CD4-positive, alpha-beta T cell treated with Interleukin-2 at 100 ng/mL for 4 hours (primary cell): ENCODE measurements around the gene TEF.
A peak's percentile ranks its signal among the peaks of the same experiment; 100 is the strongest.
"Not testable (repeated sequence)": the region's sequence is repeated elsewhere in the genome, so short reads cannot be mapped to it uniquely, and the experiment has no call there.

Experiments
- DNase-seq: peaks from one replicate; pipeline ENCODE4 v3.0.0-alpha.2; 2020; ENCODE audit warnings: low spot score

The TEF gene

DNA sequence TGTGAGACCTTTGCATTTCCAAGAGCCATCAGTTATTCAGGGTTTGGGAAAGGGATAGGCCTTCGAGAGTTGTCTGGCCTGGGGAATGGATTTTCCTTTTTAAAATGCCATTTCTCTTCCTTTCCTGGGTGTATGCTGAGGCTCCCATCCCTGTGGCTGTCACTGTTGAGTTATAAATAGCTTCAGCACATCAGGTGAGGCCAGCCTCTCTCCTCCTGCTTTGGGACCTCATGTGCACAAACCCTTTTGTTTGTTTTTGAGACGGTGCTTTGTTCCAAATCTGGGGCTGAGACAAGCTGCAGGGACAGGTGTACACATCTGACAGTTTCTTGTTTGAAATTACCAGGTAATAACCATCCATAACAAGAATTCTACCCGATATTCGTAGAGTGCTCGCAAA is 1.3 kb downstream of the TEF start:
- DNase-seq, result no peak

DNA sequence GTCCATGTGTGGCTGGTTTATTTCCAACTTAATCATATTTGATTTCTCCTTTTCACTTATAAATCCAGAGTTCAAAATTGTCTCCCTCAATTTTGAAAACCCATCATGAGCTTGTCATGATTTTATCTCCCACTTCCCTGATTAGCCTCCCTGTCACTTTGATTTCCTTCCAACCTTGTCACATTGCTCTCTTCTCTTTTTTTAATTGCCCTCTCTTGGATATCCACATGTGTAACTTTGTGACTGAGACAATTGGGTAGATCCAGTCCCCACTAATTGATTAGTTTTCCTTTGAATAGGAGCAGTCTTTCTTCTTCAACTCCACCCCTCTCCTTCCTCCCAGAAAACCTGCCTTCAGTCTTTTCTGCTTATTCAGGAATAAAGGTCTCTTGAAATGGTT is 2.4 kb downstream of the TEF start:
- DNase-seq, result no peak

DNA sequence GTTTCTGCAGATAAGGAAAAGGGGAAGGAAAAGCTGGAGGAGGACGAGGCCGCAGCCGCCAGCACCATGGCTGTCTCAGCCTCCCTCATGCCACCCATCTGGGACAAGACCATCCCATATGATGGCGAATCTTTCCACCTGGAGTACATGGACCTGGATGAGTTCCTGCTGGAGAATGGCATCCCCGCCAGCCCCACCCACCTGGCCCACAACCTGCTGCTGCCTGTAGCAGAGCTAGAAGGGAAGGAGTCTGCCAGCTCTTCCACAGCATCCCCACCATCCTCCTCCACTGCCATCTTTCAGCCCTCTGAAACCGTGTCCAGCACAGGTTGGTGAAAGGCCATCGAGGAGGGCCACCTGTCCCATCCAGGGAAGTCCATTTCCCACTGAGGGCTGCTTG is 5.6 kb downstream of the TEF start:
- DNase-seq, result no peak

DNA sequence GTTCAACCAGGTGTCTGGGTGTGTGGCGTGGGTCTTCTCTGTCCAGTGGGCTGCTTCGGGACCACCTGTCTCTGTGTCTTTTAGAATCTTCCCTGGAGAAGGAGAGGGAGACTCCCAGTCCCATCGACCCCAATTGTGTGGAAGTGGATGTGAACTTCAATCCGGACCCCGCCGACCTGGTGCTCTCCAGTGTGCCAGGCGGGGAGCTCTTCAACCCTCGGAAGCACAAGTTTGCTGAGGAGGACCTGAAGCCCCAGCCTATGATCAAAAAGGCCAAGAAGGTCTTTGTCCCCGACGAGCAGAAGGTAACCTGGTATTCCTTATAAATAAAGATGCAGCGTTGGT is 12.2 kb downstream of the TEF start:
- DNase-seq, result no peak

DNA sequence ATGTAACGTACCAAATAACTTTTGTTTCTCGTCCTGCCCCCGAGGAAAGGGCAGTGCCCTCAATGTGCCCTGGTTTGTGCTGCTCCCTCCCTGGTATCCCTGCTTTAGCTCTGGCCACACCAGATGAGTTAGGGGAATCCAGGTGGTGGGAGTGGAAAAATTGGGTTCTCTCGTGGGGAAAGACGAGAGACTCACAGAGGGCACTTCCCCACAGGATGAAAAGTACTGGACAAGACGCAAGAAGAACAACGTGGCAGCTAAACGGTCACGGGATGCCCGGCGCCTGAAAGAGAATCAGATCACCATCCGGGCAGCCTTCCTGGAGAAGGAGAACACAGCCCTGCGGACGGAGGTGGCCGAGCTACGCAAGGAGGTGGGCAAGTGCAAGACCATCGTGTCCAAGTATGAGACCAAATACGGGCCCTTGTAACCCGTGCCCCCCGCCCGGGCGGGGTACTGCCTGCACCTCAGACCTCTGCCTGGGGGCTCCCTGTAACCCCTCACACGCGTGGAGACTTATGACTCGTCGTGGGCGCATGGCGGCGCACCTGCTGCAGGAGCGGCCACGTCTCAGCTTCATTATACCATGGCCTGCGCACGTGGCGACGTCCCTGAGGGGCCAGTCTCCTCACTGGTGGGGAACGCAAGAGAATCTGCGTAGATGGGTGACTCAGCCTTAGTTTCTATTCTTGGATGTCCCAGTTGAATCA is 13.9 kb downstream of the TEF start:
- no peak for DNase-seq

DNA sequence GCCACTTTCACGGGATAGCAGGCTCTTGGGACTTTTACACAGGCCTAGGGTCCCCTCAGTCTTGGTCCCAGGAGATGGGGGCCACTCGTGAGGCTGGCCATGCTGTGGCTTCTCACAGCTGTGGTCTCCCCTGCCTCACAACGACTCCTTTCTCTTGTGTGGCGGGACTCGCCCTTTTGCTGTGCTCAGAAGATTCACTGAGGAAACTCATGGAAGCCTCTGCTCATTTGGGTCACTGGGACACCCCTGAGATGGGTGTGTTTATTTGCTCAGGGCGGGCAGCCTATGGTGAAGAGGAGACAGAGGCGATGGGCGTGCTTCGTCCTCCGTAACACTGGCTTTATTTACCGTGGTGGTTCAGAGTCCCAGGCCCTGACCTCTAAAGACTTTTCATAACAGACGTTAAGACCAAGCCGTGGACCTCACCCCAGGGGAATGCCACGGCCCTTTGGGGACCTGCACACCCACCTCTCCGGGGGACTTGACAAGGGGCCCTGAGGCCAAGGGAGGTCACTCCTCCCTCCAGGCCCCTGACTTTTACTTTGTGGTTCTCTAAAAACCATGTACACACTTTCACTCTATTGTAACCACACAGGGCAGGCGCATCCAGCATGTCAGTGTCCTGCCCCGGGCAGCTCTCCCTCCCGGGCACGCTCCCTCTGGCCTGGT is 15.5 kb downstream of the TEF start:
- no peak for DNase-seq

DNA sequence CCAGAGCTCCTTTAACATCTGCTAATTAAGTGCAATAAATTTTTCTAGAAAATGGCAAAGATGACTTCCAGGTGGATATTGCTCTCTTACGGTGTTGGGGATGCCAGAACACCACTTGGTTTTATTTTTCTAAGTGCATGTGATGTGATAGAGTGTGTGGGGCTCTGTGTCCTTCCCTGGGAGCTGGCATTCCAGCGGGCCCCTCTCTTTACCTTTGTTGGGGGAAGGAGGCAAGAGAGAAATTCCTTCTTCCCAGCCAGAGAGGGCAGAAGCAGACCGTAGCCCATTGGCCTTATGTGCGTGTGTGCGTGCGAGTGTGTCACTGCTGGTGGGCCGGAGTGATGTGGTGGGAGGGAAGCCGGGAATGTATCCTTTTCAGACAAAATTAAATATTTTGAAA is 17.2 kb downstream of the TEF start:
- DNase-seq, result no peak

DNA sequence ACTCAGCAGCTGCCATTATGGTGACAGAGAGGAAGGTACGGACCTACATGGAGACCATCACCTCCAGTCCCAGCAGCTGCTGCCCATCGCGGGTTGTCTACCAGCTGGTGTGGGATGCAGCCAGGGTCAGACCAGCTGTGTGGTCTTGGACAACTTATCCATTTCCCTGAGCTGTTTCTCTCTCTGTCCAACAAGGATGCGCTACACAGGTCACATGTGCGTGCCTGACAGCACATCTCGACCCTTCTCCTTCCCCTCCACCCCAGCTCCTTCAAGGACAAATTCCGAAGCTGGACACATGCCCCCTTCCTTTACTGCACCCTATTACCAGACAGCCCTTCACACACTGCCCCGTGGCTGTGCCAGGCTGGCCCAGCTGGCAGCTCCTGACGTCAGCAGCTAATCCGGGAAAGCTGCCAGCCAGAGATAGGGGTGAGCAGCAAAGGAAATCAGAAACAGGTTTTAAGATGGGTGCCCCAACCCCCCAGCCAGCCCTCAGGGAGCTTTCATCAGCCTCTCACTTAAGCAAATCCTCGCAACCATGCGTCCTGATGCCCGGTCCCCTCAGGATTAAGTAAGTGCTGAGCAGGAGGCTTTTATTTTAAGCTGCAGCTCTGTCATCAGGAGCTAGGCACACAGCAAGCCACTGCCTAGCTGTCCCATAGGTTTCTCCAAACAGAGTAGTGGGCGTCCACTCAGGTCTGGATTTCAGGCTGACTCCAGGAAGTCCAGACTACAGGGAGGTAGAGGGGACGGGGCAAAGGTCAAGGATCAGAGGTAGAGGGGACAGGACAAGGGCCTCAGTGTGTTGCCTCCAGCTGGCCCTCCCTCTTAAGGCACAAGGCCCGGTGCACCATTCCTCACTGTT is 20.3 kb downstream of the TEF start:
- DNase-seq, result no peak

DNA sequence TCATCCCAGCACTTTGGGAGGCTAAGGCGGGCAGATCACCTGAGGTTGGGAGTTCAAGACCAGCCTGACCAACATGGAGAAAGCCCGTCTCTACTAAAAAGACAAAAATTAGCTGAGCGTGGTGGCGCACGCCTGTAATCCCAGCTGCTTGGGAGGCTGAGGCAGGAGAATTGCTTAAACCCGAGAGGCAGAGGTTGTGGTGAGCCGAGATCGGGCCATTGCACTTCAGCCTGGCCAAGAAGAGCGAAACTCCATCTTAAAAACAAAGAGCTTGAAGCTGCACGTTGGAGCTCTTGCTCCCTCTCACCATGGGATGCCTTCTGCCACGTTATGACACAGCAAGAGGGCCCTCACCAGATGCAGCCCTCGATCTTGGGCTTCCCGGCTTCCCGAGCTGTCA is 21.1 kb downstream of the TEF start:
- DNase-seq, result not testable (repeated sequence)

DNA sequence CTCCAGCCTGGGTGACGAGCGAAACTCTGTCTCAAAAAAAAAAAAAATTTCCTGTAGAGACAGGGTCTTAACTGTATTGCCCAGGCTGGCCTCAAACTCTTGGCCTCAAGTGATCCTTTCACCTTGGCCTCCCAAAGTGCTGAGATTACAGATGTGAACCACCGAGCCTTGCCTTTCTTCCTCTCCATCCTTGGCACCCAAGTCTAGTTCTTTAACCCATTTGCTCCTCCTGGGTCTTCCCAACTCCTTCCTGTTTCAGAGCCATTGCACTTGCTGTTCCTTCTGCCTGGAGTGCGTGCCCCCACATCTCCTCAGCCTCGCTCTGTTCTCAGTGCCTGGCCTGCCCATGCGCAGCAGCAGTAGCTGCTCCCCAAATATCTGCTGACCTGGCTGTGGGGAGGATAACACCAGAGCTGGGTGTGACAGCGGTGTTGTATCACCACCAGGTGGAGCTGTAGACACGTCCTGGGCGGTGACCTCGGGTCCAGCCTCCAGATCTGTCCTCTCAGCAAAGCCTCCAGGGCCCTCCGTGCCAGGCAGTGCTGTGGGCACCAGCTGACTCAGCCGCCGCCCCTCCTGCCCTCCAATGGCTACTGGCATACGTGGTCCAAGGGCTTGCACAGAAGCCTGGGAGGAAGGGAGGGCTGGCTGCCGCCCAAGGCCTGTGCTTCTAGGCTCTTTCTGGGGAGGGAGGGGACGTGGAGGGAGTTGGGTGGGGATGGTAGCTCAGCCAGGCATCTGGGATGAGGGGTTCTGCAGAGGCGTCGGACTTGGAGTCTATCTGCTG is 22.0 kb downstream of the TEF start:
- peak; percentile 90 for DNase-seq

DNA sequence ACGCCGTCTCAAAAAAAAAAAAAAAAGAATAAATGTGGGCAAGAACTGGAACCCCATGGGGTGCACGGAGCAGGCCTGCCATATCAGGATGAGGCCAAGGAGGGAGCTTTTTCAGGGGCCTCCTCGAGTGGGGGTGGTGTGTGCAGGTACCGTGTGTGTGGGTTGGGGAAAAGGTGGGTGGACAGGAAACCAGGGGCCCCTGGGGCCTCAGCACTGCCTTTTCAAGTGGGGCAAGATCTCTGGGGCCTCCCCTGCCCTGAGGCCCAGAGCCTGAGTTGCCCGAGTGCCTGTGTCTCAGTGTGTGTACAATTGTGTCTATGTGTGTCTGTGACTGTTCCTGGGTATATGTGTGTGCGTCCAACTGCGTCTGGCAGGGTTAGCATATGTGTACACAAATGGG is 23.8 kb downstream of the TEF start:
- DNase-seq, result no peak

DNA sequence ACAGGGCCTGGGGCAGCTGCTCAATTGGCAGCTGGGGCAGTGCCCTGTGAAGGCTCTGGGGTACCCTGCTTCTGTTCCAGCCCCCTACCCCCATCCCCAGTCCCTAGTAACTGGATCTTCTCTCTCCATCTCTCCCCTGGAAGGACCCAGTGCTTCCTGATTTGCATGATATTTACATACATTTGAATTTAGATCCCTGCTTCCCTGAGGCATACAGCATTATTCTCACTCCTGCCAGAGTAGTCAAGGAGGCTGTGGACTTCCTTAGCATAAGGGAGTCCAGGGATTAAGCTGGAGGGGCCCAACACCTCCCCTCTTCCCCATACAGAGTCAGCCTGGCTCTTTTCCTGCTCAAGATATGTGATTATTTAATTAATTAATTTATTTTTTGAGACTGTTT is 24.7 kb downstream of the TEF start:
- DNase-seq, result no peak

DNA sequence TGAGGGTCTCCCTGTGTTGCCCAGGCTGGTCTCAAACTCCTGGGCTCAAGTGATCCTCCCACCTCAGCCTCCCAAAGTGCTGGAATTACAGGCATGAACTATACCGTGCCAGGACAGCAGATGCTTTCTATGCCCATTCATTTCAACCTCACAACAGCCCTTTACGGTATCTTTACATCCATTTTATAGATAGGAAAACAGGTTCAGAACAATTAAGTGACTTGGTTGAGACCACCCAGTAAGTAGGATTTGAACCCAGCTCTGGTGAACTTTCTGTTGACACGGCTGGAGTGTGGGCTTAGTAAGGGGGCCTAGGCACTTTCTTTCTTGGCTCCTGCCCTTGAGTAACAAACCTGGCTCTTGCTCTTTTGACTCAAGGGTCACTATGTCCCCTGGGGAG is 25.7 kb downstream of the TEF start:
- no peak for DNase-seq

DNA sequence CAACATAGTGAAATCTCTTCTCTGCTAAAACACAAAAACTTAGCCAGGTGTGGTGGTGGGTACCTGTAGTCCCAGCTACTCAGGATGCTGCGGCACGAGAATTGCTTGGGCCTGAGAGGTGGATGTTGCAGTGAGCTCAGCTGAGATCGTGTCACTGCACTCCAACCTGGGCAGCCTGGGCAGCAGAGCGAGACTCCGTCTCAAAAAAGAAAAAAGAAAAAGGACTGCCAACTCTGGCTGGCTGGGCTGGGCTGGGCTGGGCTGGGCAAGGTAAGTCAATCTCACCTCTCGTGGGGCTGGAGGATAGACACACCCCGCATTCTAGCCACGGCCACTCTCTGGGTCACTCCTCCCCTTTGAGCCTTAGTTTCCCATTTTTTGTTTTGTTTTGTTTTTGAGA is 26.9 kb downstream of the TEF start:
- no peak for DNase-seq

DNA sequence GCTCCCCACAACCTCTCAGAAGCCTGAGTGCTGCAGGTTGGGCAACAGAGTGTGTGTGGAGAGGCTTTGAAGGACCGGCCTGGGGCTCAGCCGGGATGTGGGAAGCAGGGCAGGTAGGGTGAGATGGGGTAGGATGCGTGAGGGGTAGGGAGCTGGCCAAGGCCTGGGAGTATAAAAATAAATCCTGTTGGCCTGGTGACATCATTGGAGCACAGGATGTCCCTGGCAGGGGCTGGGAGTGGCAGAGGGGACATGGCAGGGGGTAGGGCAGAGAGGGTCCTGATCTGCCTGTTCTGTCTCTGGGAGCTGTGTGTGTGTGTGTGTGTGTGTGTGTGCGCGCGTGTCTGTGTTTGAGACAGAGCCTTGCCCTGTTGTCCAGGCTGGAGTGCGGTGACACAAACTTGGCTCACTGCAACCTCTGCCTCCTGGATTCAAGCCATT is 28.6 kb downstream of the TEF start:
- DNase-seq, result no peak

DNA sequence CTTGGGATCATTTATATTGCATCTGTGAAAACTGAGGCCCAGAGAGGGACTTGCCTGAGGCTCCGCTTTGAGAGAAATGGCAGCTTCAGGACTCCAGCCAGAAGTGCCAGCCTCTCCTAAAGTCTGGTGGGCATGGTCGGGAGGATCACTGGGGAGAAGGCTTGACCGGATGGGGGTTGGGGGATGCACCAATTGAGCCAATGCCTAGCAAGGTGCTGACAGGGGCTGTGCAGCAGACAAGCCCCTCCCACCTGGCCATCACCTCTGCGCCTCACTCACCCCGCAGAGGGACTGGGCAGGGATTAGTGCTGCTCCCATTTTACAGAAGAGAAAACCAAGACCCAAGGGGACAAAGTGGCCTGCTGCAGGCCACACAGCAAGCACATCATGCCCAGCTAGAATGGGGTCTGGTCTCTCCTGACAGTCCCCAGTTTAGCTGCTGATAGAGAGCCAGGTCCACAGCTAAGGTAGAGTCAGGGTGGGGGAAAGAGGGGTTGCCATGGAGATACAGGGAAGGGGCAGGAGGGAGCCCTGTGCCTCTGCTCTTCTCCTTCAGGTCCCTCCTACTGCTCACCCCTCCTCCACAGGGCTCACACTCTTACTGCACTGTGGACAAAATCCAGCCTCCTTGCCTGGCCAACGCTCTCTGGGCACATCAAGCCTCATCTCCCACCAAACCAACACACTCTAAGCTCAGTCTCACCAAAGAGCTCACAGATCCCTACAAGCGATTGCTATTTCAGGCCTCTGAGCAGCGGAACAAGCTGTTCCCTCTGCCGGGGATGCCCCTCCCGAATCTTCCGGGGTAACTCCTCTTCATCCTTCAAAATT is 29.5 kb downstream of the TEF start:
- DNase-seq, result no peak

DNA sequence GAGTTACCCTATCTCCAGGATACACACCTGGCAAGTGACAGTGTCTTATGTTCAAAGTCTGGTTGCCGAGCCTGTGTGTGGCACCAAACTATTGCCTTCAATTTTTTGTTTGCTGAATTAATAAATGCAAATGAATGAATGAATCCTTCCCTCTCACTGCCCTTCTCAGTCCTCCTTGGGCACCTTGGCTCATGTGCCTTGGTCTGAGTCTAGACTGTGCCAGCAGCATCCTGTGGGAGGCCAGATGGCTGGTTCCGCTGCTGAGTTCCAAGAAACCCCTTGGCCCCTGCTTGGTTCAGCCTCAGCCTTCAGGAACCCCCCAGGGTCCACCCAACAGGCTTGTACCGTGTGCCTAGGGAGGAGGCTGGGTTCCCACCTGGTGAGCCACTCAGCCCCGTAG is 33.8 kb downstream of the TEF start:
- no peak for DNase-seq

DNA sequence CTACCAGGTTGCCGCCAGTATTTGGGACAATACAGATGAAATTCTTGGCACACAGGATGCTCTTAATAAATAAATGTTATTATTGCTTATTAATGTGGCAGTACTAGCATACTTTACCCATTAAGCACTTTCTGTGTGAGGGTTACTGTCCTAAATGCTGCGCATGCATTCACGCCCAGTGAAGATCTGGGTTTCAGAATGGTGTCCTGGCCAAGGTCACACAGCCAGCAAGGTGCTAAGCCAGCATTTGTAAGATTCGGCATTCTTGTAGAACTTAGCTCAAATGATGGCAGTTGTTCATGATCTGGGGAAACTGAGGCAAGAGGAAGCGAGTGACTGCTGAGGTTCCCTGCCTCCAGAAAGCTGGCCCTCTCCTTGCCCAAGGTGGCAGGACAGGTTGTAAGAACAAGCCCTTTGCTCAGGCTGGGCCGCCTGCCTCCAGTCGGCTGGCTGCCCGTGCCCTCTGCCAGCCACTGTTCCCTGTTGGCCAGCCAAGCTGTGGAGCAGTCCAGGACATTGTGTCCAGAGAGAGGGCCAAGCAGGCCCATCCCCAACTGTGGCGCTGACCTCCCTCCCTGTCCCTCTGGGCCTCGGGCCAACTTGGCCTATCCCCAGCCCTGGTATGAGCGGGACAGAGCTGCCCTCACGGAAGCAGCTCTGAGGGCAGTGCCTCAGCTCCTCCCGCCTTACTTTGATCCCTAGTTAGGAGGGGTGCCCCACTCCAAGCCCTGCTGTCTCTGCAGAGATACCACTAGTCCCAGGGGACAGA is 36.1 kb downstream of the TEF start:
- DNase-seq, result no peak

DNA sequence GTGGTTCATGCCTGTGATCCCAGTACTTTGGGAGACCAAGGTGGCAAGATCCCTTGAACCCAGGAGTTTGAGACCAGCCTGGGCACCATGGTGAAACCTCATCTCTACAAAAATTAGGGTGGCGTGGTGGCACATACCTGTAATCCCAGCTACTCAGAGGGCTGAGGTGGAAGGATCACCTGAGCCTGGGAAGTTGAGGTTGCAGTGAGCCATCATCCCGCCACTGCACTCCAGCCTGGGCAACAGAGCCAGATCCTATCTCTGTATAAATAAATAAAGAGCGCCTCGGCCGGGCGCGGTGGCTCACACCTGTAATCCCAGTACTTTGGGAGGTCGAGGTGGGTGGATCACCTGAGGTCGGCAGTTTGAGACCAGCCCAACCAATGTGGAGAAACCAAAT is 37.0 kb downstream of the TEF start:
- no peak for DNase-seq

DNA sequence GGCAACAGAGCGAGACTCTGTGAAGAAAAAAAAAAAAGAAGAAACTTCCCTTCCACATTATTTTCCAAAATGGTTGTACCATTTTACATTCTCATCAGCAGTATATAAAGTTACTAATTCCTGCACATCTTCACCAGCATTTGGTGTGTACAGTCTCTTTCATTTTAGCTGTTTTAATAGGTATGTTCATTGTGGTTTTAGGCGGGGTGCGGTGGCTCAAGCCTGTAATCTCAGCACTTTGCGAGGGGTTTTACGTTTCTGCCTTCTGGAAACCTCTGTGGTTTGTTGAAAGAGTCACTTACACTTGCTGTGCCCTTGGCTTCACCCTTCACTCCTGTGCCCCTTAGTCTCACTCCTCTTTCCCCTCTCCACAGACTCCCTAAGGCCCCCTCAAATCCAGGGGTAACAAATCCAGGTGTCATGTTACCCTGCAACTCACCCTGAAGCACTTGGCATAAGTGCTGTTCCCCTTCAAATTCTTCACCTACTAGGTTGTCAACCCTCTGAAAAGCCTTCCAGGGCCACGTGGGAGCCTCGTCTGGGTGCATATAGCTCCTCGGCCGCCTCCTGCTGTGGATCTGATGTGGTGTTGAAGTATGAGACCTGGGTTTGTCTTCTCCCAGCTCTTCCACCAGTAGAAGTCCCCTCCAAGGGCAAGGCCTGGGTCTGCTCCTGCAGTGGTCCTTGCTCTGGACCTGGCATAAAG is 44.1 kb downstream of the TEF start:
- peak; percentile 53 for DNase-seq
